ENCODE results near the gene HS3ST6. TPM values are rescaled to one million over a fixed set of nuclear protein-coding genes. Genes with fewer than 3 reads are reported as not detected.

The HS3ST6 gene
- total and polyA plus RNA-seq, 2 of the 13 experiments (the other 11 are each of a cell fraction or from before 2014, with no cell fraction given), result not detected

DNA sequence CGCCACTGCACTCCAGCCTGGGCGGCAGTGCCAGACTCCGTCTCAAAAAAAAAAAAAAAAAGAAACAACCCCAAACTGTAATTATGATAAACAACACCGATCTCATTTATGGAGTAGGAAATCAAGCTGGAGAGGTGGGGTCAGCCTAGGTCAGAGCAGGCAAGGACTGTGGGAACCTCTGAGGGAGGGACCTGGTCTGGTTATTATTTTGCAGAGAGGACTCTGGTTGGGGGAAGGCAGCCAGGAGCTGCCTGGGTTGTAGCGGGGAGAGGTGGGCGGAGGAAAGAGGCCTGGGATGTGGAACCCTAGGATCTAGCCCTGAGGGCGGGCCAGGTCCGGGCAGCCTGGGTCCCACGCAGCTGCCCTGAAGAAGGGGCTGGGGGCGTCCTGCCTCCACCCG lies 10.9 kb upstream of the HS3ST6 start (continued):
- TF ChIP-seq, protein P1, sequence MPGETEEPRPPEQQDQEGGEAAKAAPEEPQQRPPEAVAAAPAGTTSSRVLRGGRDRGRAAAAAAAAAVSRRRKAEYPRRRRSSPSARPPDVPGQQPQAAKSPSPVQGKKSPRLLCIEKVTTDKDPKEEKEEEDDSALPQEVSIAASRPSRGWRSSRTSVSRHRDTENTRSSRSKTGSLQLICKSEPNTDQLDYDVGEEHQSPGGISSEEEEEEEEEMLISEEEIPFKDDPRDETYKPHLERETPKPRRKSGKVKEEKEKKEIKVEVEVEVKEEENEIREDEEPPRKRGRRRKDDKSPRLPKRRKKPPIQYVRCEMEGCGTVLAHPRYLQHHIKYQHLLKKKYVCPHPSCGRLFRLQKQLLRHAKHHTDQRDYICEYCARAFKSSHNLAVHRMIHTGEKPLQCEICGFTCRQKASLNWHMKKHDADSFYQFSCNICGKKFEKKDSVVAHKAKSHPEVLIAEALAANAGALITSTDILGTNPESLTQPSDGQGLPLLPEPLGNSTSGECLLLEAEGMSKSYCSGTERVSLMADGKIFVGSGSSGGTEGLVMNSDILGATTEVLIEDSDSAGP (CRISPR knock-in tag; IDR thresholded peaks at IDR 0.05; ENCODE audit: borderline replicate concordance), result 0 out of 2 replicates have a peak, but pooled peaks have one; percentile 24
- TF ChIP-seq, protein P2, sequence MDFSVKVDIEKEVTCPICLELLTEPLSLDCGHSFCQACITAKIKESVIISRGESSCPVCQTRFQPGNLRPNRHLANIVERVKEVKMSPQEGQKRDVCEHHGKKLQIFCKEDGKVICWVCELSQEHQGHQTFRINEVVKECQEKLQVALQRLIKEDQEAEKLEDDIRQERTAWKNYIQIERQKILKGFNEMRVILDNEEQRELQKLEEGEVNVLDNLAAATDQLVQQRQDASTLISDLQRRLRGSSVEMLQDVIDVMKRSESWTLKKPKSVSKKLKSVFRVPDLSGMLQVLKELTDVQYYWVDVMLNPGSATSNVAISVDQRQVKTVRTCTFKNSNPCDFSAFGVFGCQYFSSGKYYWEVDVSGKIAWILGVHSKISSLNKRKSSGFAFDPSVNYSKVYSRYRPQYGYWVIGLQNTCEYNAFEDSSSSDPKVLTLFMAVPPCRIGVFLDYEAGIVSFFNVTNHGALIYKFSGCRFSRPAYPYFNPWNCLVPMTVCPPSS (IDR thresholded peaks at IDR 0.05), result no peak
- TF ChIP-seq ZNF558 (CRISPR knock-in tag; IDR thresholded peaks at IDR 0.05; ENCODE audit: borderline replicate concordance), result no peak
- TF ChIP-seq, protein P3, sequence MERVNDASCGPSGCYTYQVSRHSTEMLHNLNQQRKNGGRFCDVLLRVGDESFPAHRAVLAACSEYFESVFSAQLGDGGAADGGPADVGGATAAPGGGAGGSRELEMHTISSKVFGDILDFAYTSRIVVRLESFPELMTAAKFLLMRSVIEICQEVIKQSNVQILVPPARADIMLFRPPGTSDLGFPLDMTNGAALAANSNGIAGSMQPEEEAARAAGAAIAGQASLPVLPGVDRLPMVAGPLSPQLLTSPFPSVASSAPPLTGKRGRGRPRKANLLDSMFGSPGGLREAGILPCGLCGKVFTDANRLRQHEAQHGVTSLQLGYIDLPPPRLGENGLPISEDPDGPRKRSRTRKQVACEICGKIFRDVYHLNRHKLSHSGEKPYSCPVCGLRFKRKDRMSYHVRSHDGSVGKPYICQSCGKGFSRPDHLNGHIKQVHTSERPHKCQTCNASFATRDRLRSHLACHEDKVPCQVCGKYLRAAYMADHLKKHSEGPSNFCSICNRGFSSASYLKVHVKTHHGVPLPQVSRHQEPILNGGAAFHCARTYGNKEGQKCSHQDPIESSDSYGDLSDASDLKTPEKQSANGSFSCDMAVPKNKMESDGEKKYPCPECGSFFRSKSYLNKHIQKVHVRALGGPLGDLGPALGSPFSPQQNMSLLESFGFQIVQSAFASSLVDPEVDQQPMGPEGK (CRISPR knock-in tag; IDR thresholded peaks at IDR 0.05), result peak; percentile 4; the same call in 1 of the 2 replicates
- TF ChIP-seq POLR2A (IDR thresholded peaks at IDR 0.05; ENCODE audit: insufficient read depth in 1 of 2, low read depth in 2 of 2, low read length in 2 of 2), result peak in 1 of 2 experiments; percentile 33; a peak in 2 of 4 replicates
- no peak for TF ChIP-seq PRMT3 (CRISPR knock-in tag; IDR thresholded peaks at IDR 0.05; ENCODE audit: borderline replicate concordance, low read depth)
- TF ChIP-seq SP2 (CRISPR knock-in tag; IDR thresholded peaks at IDR 0.05), result peak; percentile 3; the same call in 1 of the 2 replicates
- TF ChIP-seq, protein P4, sequence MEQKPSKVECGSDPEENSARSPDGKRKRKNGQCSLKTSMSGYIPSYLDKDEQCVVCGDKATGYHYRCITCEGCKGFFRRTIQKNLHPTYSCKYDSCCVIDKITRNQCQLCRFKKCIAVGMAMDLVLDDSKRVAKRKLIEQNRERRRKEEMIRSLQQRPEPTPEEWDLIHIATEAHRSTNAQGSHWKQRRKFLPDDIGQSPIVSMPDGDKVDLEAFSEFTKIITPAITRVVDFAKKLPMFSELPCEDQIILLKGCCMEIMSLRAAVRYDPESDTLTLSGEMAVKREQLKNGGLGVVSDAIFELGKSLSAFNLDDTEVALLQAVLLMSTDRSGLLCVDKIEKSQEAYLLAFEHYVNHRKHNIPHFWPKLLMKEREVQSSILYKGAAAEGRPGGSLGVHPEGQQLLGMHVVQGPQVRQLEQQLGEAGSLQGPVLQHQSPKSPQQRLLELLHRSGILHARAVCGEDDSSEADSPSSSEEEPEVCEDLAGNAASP (CRISPR knock-in tag; IDR thresholded peaks at IDR 0.05; ENCODE audit: borderline replicate concordance), result peak; percentile 25; the same call in 1 of the 2 replicates
